Measurements from ENCODE around the gene P2RX3. TPM values are rescaled to one million over a fixed set of nuclear protein-coding genes. Genes with fewer than 3 reads are reported as not detected.

Gene P2RX3
- total RNA-seq, 4 donors from 2014 or later: not detected

- Histone ChIP-seq H3K4me1 (peaks cover 9% of the 10 kb centered on the region), H3K36me3 (peaks cover 71% of the 10 kb centered on the region), H3K4me3 (no peak overlapping the region), H3K27me3 (no peaks in the 10 kb centered on the region), H3K27ac (no peak overlapping the region), H3K9me3 (no peaks in the 10 kb centered on the region)
- WGBS: 95% methylated on average over 3 of the region's 3 CpGs
- TF ChIP-seq EP300 (IDR thresholded peaks at IDR 0.05): no peak
- no peak for DNase-seq (ENCODE audit: low spot score in 2 of 2)
Observed at GRCh38 chr11:57416436-57416835, 78.3 kb downstream of the P2RX3 start.

GRCh38 chr11:57417056-57417455, 78.9 kb downstream of the P2RX3 start:
- peaks cover 70% of the 10 kb centered on the region for H3K36me3 ChIP-seq
- 33% methylated on average over 1 of the region's 4 CpGs for WGBS
- H3K4me3 ChIP-seq: no peak overlapping the region

GRCh38 chr11:57418131-57418530, 80.0 kb downstream of the P2RX3 start:
- Histone ChIP-seq H3K4me3 (no peak overlapping the region), H3K27ac (no peak overlapping the region), H3K27me3 (no peaks in the 10 kb centered on the region), H3K4me1 (peaks cover 15% of the 10 kb centered on the region), H3K36me3 (peaks cover 63% of the 10 kb centered on the region), H3K9me3 (no peaks in the 10 kb centered on the region)
- no peak for DNase-seq (ENCODE audit: low spot score in 2 of 2)
- TF ChIP-seq EP300 (IDR thresholded peaks at IDR 0.05) (no peak), CTCF (IDR thresholded peaks at IDR 0.05) (no peak), POLR2AphosphoS5 (IDR thresholded peaks at IDR 0.05) (no peak), POLR2A (IDR thresholded peaks at IDR 0.05) (no peak)

More at GRCh38 chr11:57417056-57417455, 78.9 kb downstream of the P2RX3 start:
- no peak overlapping the region for H3K27ac ChIP-seq
- no peaks in the 10 kb centered on the region for H3K9me3 ChIP-seq
- H3K27me3 ChIP-seq: no peaks in the 10 kb centered on the region
- H3K4me1 ChIP-seq: peaks cover 9% of the 10 kb centered on the region
- TF ChIP-seq EP300 (IDR thresholded peaks at IDR 0.05) (no peak), CTCF (IDR thresholded peaks at IDR 0.05) (no peak), POLR2A (IDR thresholded peaks at IDR 0.05) (no peak), POLR2AphosphoS5 (IDR thresholded peaks at IDR 0.05) (no peak)
- DNase-seq (ENCODE audit: low spot score in 2 of 2): no peak

GRCh38 chr11:57419146-57419545, 81.0 kb downstream of the P2RX3 start:
- Histone ChIP-seq H3K9me3 (no peaks in the 10 kb centered on the region), H3K4me1 (peaks cover 24% of the 10 kb centered on the region), H3K27ac (no peak overlapping the region), H3K27me3 (no peaks in the 10 kb centered on the region), H3K4me3 (no peak overlapping the region), H3K36me3 (peaks cover 53% of the 10 kb centered on the region)
- TF ChIP-seq POLR2AphosphoS5 (IDR thresholded peaks at IDR 0.05) (no peak), EP300 (IDR thresholded peaks at IDR 0.05) (no peak), POLR2A (IDR thresholded peaks at IDR 0.05) (no peak)
- 84% methylated on average over 3 of the region's 3 CpGs for WGBS
- DNase-seq (ENCODE audit: low spot score in 2 of 2): no peak

- Histone ChIP-seq H3K27ac (no peak overlapping the region), H3K36me3 (peaks cover 34% of the 10 kb centered on the region), H3K27me3 (no peaks in the 10 kb centered on the region), H3K9me3 (no peaks in the 10 kb centered on the region), H3K4me3 (no peak overlapping the region), H3K4me1 (peaks cover 43% of the 10 kb centered on the region)
- 89% methylated on average over 3 of the region's 4 CpGs for WGBS
- TF ChIP-seq POLR2A (IDR thresholded peaks at IDR 0.05) (no peak), CTCF (IDR thresholded peaks at IDR 0.05) (no peak), POLR2AphosphoS5 (IDR thresholded peaks at IDR 0.05) (no peak), EP300 (IDR thresholded peaks at IDR 0.05) (no peak)
- no peak for DNase-seq (ENCODE audit: low spot score in 2 of 2)
Observed at GRCh38 chr11:57421066-57421465, 82.9 kb downstream of the P2RX3 start.

- DNase-seq (ENCODE audit: low spot score in 2 of 2): no peak
- H3K27me3 ChIP-seq: no peaks in the 10 kb centered on the region
Observed at GRCh38 chr11:57421805-57422204, 83.7 kb downstream of the P2RX3 start.

More at GRCh38 chr11:57421805-57422204, 83.7 kb downstream of the P2RX3 start:
- Histone ChIP-seq H3K27ac (no peak overlapping the region), H3K36me3 (peaks cover 26% of the 10 kb centered on the region), H3K9me3 (no peaks in the 10 kb centered on the region), H3K4me3 (no peak overlapping the region), H3K4me1 (peaks cover 45% of the 10 kb centered on the region)
- TF ChIP-seq POLR2A (IDR thresholded peaks at IDR 0.05): no peak

Other genes with a start within 250 kb of the P2RX3 start
- under 1 TPM in 3 of 4 donors, not detected in 1; 0.08 to 0.24 (median 0.17) TPM for gene LRRC55, start 156.4 kb upstream of the P2RX3 start, total RNA-seq
- 1 to 10 TPM in 2 of 4 donors, under 1 TPM in 2; 0.42 to 2.2 (median 1.2) TPM for gene APLNR, start 101.1 kb upstream of the P2RX3 start, total RNA-seq
- 100 to 1,000 TPM; 241 to 276 (median 272) TPM for gene TNKS1BP1, start 13.4 kb upstream of the P2RX3 start, total RNA-seq
- 10 to 100 TPM; 59.9 to 96.5 (median 67.9) TPM for gene SSRP1, start 2.5 kb upstream of the P2RX3 start, total RNA-seq
- not detected for gene PRG3, start 42.8 kb downstream of the P2RX3 start, total RNA-seq
- gene PRG2, start 52.3 kb downstream of the P2RX3 start, total RNA-seq: 1 to 10 TPM in 1 of 4 donors, under 1 TPM in 1, not detected in 2; 0.36 to 1.8 TPM
- gene SLC43A3, start 88.8 kb downstream of the P2RX3 start, total RNA-seq: 10 to 100 TPM; 44.5 to 70.4 (median 60.0) TPM
- 1 to 10 TPM in 3 of 4 donors, under 1 TPM in 1; 0.64 to 4.8 (median 3.2) TPM for gene RTN4RL2, start 122.2 kb downstream of the P2RX3 start, total RNA-seq
- gene SLC43A1, start 177.3 kb downstream of the P2RX3 start, total RNA-seq: 10 to 100 TPM; 13.8 to 48.8 (median 22.3) TPM
- 10 to 100 TPM; 26.2 to 43.0 (median 40.1) TPM for gene TIMM10, start 192.4 kb downstream of the P2RX3 start, total RNA-seq
- not detected for gene SMTNL1, start 199.2 kb downstream of the P2RX3 start, total RNA-seq
- 10 to 100 TPM; 14.2 to 32.4 (median 25.5) TPM for gene UBE2L6, start 229.3 kb downstream of the P2RX3 start, total RNA-seq